HG03175 (cell line): ENCODE data around the gene OR5B17.
A peak's percentile ranks its signal among the peaks of the same experiment; 100 is the strongest.
"Not testable (repeated sequence)": the region's sequence is repeated elsewhere in the genome, so short reads cannot be mapped to it uniquely, and the experiment has no call there.

Experiments
- ATAC-seq: cut with Tn5 transposase; IDR thresholded peaks from one replicate; pipeline ENCODE4 v1.9.1; 2021; ENCODE audit warnings: mild to moderate bottlenecking, moderate library complexity; ENCODE audit not compliant: unreplicated experiment

Gene OR5B17

DNA sequence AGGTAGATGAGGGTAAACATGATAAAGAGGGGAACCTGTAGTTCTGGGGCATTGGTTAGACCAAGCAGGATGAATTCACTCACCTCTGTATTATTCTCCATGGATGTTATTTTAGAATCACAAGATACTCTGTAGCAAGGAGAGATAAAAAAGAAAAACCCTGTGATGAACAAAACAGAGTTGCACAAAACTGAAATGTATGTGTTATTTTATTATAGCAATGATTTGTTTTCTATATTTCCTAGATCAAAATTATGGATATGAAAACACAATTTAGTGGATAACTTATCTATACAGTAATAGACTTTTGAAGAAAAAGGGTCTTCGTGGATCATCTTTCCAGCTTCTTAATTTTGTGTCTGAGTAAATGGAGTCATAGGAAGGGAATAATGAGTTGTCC is at the start of gene OR5B17:
Gene OR5B17, minus strand, starts transcription at position 101 of the 400 bp plus-strand sequence. Its CDS starts 0 bp downstream, at position 101.
- ATAC-seq, result no peak

DNA sequence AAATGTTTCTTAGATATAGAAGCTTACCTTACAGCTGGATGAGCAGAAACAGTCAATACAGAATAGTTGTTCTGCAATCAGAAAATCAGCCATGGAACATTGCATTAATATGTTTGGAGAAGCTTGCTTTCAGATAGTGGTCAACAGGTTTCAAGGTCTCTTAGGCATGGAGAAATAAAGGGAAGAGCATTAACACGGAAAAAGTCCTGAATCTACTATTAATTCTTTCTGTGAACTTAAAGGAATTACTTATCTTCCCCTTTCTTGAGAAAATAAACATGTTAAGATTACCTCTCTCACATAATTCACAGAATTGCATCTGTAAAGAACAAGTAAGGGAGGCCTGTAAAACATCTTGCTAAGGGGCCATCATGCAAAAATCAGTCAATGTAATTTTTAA is 47.9 kb upstream of the OR5B17 start, which contains the start of gene OR5B3:
Gene OR5B3, minus strand, starts transcription at position 101 of the 400 bp plus-strand sequence. CDS start 3,465 bp downstream, outside the sequence.
- no peak for ATAC-seq

DNA sequence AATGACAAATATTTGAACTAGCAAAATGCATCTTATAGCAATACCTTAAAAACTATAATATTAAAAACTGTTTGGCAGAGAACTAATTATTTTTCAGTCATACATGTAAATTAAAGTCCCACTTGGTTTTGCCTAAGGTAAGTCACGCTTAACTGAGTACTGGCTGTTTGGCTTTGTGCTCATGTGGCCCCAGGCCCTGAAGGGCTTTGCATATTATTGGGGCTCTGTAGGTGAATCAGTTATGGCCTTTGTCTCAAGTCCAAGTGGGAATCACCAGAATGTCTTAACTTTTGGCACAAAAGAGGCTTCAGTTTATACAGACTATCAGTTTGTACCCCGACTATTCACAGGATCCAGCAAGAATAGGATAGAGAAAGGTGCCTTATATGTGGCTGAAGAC is 40.8 kb upstream of the OR5B17 start:
- ATAC-seq, result not testable (repeated sequence)

DNA sequence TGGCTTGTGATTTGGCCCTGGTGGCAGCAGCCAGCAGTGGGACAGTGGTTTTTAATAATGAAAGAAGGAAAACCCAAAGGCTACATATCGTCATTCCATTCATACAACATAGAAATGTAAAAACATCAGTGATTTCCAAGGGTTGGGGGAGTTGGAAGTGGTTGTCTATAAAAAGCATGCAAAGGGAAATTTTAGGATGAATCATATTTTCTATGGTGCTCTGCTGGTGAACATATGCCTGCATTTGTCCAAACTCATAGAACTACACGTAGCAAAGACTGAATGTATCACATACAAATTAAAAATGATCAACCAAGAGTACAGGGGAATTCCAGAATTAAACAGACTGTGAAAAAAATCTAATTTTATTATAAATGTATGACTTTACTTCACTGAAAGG is 36.7 kb upstream of the OR5B17 start:
- ATAC-seq, result no peak

DNA sequence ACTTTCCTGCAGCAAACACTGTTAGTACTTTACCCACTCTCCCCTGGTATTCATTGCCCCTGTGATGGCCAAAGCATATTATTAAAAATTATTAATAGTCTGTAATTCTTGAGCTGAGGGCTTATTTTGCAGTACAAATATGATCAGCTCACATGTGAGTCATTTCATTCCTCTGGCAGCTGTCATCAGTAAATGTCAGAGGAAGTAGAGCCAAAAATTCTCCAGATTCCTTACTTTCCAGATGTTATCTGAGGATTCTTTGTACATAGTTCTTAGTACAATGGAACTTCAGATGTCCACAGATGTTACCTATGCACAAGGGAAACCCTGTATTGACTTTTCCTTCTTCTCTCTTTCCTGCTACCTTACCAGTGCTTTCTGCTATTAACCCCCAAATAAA is 35.3 kb upstream of the OR5B17 start:
- no peak for ATAC-seq

DNA sequence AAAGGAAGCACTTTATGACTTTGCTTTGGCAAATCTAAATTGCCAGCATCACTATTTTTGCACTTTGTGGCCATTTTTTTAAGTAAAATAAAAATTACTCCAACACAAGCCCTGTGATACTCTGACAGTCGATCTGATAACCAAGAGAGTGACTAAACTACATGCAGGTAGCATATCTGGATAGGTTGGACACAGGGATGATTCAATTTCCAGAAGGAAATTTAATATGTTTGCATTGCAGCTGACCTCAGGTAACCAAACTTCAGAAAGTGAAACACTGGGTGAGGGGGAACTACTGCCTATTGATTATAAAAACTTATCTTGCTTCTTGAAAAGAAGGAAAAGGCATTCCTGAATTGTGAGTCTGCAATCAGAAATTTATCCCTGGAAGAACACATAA is 33.9 kb upstream of the OR5B17 start:
- ATAC-seq, result no peak

DNA sequence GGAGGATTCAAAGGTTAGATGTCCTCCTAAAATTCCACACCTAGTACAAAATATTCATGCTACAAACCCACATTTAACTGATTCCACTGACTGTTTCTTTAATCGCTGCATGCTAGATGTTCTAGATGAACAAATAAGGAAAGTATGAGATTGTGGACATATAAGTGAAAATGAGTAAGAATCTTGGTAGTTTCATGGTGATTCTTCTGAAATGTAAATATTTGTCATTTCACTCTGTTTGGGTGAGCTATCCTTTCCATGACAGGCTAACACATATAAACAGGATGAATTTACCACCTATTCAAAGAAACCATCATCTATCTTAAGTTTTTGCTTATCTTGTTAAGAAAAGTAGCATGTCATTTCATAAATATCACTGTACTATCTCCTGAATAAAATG is 33.0 kb upstream of the OR5B17 start:
- ATAC-seq, result no peak

DNA sequence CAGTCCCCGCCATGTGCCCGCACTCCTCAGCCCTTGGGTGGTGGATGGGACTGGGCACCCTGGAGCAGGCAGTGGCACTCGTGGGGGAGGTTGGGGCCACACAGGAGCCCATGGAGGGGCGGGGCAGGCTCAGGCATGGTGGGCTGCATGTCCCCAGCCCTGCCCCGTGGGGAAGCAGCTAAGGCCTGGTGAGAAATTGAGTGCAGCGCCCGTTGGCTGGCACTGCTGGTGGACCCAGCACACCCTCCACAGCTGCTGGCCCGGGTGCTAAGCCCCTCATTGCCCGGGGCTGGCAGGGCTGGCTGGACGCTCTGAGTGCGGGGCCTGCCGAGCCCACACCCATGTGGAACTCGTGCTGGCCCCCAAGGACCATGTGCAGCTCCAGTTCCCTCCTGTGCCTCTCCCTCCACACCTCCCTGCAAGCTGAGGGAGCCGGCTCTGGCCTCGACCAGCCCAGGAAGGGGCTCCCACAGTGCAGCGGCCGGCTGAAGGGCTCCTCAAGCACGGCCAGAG is 31.7 kb upstream of the OR5B17 start:
- no peak for ATAC-seq

DNA sequence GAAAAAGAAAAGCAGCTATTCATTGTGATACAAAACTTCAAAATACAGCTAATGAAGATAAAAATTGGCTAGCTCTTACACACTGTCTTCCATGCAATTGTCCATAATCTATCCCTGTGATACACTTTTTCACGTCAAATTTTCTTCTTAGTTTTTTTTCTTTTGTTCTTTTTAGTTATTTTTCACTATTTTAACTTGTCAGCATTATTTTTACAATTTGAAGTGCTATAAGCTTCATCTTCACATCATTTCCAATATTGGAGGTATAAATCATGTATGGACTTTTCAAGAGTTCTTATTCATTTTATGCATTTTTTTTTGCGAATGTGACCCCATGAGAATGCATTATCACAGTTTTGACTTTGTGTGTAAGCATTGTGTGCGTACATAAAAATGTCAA is 4.1 kb downstream of the OR5B17 start:
- no peak for ATAC-seq

DNA sequence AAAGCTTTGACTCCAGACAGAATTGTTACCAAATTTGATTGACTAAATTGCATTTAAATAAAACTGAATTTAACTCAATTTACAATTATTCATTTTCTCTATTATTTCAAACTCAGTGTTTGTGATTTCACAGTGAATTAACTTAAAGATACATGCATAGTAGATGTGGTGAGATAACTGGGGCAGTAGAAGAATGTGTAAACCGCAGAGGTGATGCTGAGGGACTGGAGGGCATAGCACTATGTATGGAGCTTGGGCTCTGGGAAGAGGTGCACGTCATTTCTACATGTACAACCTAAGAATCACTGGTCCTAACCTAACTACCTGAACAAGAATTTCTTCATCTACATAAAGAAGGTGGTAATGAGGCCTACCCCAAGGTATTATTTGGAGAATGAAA is 13.7 kb downstream of the OR5B17 start:
- no peak for ATAC-seq

DNA sequence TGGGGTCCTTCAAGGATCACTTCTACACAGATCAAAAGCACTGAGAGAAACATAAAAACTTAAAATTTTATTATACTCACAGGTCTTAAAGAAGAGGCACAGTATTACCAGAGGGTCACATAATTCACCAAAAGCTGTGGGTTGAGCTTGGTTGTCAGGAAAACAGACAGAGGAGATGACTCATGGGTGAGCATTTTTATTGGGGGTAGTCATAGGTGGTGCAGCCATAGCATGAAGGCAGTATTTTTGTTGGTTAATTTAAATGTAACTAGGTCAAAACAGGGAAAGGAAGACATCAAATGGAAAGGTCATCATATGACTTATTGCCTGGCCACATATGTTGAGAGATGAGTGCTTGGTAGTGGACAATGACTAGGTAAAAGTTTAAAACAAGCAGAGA is 24.2 kb downstream of the OR5B17 start:
- no peak for ATAC-seq

DNA sequence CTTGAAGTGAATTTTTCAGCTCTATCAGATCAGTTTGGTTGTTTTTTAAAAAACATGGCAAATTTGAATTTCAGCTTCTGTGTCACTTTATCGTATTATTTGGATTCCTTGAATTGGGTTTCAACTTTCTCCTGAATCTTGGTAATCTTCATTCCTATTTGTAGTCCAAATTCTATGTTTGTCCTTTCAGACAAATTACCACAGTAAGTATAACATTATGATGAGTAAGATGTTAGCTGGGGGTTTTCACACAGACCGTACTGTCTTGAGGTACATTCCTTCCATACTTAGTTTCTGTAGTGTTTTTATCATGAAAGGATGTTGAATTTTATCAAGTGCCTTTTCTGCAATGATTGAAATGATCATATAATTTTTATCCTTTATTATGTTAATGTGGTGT is 28.0 kb downstream of the OR5B17 start:
- no peak for ATAC-seq

DNA sequence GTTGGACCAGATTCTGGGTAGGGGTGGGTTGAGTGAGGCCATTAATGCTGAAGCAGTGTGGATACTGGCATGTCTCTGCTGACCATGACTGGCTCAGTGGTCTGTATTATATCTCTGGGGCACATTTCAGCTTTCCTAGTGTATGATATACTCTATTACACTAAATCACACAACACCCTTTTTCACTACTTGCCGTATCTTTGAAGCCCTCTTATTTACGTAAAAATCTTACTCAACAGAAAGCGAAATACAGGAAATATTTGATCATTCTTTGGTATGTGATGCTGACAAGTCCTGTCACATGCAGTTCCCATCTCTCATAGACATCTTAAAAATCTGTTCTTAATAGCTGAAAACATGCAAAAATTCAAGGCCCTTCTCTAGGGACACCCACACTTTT is 40.3 kb downstream of the OR5B17 start:
- no peak for ATAC-seq

DNA sequence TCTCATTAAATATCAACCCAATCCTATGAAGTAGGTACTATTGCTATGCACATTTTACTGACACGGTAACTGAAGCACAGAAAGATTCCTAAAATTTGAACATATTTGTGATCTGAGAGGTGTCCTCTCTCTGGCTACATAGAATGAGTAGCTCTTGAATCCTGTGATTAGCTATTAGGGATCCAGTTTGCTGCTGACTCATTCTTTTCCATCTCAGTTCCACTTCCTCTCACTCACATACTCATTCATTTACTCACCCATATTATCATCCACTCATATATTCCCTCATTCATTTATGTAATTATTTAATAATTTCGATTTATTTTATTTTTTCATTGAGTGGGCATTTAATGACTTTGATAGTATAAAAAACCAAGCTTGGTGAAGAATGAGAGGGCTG is 42.7 kb downstream of the OR5B17 start:
- ATAC-seq, result peak; percentile 70
